M059J (cell line): ENCODE results near the gene TATDN2. TPM values are rescaled to one million over a fixed set of nuclear protein-coding genes. Genes with fewer than 3 reads are reported as not detected.
"Not testable (repeated sequence)": the region's sequence is repeated elsewhere in the genome, so short reads cannot be mapped to it uniquely, and the experiment has no call there.

ENCODE experiments used
- DNase-seq: peaks from one replicate; pipeline ENCODE4 v3.0.0-alpha.2; 2012; ENCODE audit warnings: low read depth
- total RNA-seq: library from RNA; depleted of rRNA; stranded (reverse); fragments of >200 nt; shearing (Covaris generic); gene quantifications from 2 replicates; pipeline ENCODE4 v1.2.3, GENCODE V29; 2014

The TATDN2 gene
- total RNA-seq, 1 experiment from 2014 or later = 14.4 TPM

DNA sequence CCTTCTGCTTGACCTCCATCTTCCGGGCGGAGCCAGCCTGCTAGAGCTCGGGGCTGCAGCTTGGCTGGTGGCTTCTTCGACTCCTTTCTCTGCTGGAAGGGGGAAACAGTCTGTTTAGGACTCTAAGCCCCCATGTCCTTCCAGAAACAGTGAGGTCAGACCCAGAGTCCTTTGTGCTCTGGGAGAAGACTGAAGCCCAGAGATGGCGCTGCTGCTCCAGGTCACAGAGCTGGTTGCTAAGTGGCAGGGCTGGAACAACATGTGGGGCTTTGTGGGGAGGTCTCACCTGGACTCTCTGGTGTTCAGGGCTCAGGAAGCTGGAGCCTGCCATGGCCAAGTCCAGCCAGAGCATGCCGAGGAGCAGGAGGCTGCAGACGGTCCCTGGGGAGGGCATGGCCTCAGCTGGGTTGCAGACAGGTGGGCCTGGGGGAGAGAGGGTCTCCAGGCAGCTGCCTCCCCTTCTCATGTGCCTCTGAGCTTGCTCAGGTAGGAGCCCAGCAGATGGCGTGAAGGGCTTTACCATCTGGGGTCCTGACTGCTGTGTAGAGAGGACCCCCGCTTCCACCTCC is 41.6 kb downstream of the TATDN2 start:
- no peak for DNase-seq

DNA sequence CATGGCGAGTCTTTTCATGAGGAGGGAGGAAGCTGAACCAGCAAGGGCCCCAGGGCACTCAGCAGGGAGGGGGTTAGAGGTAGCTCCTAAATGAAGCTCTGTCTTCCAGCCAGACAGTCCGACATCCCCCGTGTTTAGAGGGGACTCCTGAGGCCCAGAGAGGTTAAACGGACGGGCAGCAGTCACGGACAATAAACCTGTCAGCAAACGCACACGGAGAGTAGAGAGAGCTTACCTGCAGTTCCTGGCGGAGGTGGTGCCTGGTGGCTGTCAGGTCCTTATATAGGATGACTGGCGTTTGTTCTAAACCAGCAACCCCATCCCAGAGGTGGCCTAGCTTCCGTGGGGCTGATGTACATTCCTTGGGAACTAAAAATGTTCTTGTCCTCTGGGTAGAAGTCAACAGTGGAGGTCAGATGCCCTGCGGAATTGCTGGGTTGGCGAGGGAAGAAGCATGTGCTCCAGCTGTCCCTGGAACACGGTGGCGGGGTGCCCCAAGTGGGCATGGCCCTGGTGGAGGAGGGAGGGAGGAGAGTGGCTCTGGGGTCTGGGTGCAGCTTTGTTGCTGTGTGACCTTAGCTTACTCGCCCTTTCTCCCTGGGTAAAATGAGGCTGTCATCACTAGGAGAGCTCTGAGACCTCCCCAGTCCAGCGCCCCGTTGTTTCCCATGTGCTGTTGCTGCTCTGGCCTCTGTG is 42.4 kb downstream of the TATDN2 start:
- no peak for DNase-seq

DNA sequence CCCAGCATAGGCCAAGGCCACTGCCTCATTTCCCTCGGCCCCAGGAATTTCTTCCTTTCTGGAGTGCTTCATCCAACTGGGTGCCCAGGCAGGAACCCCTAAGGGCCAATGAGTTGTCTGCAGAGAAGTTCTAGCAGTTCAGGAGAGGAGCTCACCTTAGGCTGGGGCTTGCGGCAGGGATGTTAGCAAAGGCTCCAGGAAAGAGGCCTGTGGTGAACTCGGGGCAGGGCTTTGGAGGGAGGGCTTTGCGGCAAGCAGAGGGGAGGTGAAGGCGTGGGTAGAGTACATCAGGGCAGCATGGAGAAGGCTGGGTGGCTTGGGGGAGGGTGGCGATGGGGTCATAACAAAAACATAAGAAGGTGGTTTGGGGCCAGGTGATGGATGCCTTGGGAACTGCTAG is 43.4 kb downstream of the TATDN2 start:
- DNase-seq = no peak

DNA sequence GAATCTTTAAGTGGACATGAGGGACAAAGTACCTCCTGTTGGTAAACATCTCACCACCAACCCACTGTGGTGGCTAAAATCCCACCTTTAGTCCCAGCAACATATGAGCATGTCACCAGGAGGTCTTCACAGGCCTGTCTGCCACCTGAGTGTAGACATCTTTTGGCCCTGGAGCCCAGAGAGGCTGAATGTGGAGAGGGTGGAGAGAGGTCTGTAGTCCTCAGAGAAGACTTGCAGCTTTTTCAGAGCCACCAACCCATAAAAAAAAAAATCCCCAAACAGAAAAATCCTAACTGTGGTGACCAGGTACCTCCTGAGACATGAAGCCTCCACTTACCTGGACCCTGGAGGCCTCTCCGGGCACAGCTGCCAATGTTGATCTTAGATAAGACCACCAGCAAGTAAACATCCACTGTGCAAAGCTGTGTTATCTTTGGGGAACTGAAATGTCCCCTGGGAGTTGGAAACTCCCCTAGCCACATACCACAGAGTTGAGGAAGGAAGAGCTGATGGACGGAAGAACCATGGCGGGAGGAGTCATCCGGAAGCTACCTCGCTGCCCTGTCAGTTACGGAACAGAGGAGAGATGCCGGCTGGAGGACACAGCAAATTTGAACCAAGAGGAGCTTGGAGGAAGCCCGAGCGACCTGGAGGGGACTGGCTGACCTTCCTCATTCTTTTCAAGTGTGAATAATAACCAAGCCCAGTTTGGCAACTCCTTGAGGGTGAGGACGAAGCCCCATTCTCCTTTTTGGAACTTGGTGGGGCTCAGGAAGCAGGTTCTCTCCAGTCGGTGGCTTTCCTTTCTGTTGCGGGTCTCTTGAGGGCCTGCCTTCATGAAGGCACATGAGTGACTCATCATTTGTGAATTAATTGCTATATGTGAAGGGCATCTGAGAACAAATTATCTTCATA is 44.5 kb downstream of the TATDN2 start, which contains the start of gene GHRL:
GHRL (minus strand) TSS at position 443 of the 915 bp plus-strand sequence. CDS start 2,767 bp downstream, outside the sequence.
- no peak for DNase-seq

DNA sequence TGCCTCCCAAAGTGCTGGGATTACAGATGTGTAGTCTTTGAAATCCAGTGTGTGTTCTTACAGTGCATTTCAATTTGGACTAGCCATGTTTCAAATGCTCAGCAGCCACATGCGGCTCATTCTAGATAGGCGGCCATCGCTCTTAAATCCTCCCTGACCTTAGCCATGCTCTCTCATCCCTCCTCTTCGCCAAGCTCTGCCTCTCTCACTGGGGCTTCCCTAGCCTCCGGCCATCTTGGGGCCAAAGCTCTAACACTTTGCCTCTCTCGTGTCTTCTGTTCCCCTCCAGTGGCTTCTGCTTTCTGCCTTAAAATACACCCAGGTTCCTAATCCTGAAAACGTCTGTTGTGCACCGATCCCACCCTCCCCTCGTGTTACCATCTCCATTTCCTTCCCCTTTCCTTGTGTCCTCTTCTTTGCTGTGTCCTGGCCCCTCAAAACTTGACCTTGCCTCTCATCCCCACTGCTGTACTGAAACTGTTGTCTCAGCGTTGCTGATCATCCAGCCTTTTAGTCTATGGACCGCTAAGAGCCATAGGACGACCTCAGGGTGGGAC is 45.8 kb downstream of the TATDN2 start:
- no peak for DNase-seq

GRCh38 chr3:10298064-10298463 is 49.8 kb downstream of the TATDN2 start:
- not testable (repeated sequence) for DNase-seq

GRCh38 chr3:10299175-10299574 is 50.9 kb downstream of the TATDN2 start:
- no peak for DNase-seq

DNA sequence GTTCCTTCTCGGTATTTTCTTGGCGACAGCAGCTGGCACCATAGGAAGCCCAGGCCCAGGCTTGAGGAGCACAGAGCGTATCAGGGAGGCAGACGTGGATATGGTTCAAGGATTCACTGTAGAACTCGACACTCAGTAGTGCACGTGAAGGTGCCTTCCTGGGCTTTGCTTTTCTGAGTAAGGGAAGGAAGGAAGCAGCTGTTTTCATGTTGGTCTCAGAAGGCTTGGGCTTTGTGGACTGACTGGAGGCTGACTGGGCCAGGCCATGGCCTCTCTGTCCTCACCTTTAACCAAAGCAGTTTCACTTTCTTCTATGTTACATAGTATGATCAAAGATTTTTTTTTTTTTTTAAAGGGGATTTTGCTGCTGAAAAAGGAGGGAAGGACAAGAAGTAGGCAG is 51.4 kb downstream of the TATDN2 start:
- no peak for DNase-seq

DNA sequence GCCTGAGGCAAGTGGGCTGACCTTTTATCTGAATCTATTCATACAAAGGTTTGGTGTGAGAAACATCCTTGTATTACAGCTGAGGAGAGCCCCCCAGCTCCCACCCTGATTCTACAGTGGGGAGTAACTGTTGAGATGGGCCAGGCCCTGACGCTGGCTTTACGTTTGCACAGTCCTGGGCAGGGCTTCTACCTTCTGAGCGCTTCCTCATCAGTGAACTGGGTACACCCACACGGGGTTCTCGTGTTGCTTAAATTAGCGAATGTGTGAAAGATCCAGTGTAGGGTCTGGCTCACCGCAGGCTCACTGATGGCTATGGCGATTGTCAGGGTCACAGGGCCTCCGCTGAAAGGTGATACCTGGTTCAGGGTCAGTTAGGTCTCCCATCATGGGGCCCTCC is 51.8 kb downstream of the TATDN2 start:
- no peak for DNase-seq

GRCh38 chr3:10303105-10303504 is 54.8 kb downstream of the TATDN2 start:
- no peak for DNase-seq

- no peak for DNase-seq
Measured at GRCh38 chr3:10303785-10304184, 55.5 kb downstream of the TATDN2 start.

DNA sequence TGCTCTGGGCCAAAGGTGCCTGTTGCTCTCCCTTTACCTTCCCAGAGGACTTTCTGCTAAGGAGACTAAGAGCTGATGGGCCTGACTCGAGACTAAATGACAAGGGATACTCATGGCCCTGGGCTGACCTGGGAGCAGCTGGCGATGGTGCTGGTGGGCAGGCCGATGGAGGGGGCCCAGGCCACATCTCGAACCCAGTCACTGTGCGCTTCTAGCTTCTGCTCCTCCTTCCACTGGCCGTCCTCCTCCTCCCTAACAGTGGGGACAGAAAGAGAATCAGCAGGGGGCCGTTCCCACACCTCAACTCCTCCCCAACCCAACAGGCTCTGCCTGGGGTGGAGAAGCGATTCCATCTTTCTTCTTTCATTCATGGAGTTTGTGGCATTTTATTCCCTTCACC is 56.6 kb downstream of the TATDN2 start:
- DNase-seq = no peak

GRCh38 chr3:10305331-10305902 is 57.2 kb downstream of the TATDN2 start:
- DNase-seq = no peak

- no peak for DNase-seq
Measured at GRCh38 chr3:10306156-10306555, 57.9 kb downstream of the TATDN2 start.

GRCh38 chr3:10308678-10309077 is 60.4 kb downstream of the TATDN2 start:
- DNase-seq = no peak

DNA sequence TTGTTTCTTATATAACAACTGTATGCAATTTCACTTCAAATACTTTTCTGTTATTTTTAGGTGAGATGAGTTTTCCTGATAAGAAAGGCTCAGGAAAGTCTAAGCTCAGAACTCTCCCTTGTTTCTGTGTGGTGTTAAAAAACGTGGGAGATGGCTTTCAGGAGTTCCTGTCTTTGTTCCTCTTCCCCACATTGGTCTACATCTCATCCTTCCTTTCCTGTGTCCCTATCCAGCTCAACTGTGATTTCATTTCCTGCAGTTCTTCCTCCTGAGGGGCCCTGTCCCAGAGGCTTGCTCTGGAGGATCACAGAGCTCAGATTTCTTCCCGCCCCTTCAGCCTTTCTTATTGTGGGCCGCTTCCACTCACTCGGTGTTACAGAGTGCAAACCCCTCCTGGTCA is 61.5 kb downstream of the TATDN2 start:
- DNase-seq = no peak

- DNase-seq = no peak
Measured at GRCh38 chr3:10310578-10310977, 62.3 kb downstream of the TATDN2 start.

DNA sequence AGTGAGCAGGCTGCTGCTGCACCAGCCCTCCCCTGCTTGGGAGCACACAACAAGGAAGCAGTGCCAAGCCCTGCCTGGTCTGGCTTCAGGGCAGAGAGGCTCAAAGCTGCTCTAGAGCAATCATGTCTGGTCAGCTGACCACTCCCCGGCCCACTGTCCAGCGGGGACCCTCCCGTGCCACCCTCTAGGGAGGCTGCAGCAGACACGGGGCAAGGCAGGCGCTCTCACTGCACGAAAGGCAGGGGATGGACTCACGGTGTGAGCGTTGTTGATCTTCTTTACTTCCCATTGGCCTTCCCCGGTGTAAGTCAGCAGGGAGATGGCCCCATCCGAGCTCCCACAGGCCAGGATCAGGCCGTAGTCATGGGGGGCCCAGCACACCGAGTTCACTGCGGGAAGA is 63.5 kb downstream of the TATDN2 start:
- DNase-seq = no peak

- no peak for DNase-seq
Measured at GRCh38 chr3:10312391-10312790, 64.1 kb downstream of the TATDN2 start.

DNA sequence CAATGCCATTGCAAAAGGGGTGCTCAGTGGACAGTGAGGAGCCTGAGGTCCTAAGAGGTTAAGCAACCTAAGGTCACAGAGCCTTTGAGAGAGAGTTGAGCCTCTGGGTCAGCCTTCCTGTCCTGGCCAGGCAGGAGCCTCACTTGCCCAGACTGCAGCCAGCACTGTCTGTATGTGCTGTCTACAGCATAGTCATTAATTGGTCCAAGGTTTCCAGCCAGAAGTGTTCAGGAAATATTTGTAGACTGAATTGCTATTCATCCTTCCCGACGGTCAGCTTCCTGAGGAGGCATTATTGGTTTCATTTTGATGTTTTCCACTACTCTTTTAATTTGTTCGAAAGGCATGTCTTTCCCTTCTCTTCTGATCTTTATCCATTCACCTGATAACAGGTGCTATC is 64.6 kb downstream of the TATDN2 start:
- no peak for DNase-seq

GRCh38 chr3:10315101-10315500 is 66.8 kb downstream of the TATDN2 start:
- DNase-seq = no peak

GRCh38 chr3:10315771-10316344 is 67.6 kb downstream of the TATDN2 start:
- DNase-seq = no peak
